Fibroblast of villous mesenchyme (primary cell): ENCODE data around the gene SMU1. TPM values are rescaled to one million over a fixed set of nuclear protein-coding genes. Genes with fewer than 3 reads are reported as not detected.
"Not testable (repeated sequence)": the region's sequence is repeated elsewhere in the genome, so short reads cannot be mapped to it uniquely, and the experiment has no call there.

Source experiments
- DNase-seq: peaks from one replicate; pipeline ENCODE4 v3.0.0-alpha.2; 2010; ENCODE audit warnings: low read depth
- H3K4me3 ChIP-seq: 2 replicates; pipeline ENCODE4 v1.5.1; 2011; ENCODE audit warnings: low read depth, mild to moderate bottlenecking, low read length
- total RNA-seq: library from RNA; depleted of rRNA; stranded (reverse); fragments of >200 nt; gene quantifications from 2 replicates; pipeline ENCODE4 v1.2.3, GENCODE V29; 2012
- TF ChIP-seq, protein P1 (sequence below): IDR thresholded peaks from 2 replicates; pipeline ENCODE4 v1.5.1; 2012; ENCODE audit warnings: low read depth, mild to moderate bottlenecking, low read length; ENCODE audit not compliant: insufficient read depth

SMU1 gene
- total RNA-seq, 1 donor = 42.7 TPM

DNA sequence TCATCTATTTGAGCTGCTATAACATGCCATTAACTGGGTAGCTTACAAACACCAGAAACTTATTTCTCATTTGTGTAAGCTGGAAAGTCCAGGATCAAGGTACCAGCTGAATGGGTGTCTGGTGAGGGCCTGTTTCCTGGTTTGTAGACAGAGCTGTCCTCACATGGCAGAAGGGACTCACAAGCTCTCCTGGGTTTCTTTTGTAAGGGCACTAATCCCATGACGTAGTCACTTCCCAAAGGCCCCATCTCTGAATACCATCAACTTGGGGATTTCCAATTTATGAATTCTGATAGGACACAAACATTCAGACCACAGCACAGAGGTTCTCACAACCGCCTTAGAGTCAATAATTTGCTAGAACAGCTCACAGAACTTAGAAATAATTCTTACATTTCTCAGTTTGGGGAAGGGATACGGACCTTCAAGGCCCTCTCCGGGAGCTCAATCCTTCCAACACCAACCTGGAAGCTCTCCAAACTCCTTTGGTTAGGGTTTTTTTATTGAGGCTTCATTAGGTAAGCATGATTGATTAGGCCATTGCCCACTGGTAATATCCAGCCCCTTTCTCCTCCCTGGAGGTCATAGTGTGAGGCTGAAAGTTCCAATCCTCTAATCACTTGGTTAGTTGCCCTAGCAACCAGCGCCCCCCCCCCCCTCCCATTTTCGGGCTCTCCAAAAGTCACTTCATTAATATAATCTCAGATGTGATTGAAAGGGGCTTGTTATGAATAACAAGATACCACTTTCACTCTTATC is 59.0 kb downstream of the SMU1 start:
- DNase-seq = no peak
- TF ChIP-seq, protein P1, sequence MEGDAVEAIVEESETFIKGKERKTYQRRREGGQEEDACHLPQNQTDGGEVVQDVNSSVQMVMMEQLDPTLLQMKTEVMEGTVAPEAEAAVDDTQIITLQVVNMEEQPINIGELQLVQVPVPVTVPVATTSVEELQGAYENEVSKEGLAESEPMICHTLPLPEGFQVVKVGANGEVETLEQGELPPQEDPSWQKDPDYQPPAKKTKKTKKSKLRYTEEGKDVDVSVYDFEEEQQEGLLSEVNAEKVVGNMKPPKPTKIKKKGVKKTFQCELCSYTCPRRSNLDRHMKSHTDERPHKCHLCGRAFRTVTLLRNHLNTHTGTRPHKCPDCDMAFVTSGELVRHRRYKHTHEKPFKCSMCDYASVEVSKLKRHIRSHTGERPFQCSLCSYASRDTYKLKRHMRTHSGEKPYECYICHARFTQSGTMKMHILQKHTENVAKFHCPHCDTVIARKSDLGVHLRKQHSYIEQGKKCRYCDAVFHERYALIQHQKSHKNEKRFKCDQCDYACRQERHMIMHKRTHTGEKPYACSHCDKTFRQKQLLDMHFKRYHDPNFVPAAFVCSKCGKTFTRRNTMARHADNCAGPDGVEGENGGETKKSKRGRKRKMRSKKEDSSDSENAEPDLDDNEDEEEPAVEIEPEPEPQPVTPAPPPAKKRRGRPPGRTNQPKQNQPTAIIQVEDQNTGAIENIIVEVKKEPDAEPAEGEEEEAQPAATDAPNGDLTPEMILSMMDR = no peak
- no peak overlapping the region for H3K4me3 ChIP-seq

DNA sequence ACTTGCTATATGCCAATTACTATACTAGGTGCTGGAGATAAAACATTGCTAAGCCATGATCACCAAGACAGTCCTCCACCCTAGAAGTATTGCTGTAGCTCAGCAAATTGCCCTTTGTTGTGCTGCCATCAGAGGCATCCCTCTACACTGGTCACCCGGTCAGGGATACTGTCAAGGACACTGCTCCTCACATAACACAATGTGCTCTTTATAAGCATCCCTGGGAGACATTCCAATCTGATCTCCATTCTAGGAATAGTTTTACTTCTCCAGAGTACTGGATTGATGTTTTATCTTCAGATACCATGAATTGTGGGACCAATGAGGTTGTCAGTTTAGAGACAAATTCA is 61.8 kb downstream of the SMU1 start:
- TF ChIP-seq, protein P1 = no peak
- no peak overlapping the region for H3K4me3 ChIP-seq
- DNase-seq = no peak

DNA sequence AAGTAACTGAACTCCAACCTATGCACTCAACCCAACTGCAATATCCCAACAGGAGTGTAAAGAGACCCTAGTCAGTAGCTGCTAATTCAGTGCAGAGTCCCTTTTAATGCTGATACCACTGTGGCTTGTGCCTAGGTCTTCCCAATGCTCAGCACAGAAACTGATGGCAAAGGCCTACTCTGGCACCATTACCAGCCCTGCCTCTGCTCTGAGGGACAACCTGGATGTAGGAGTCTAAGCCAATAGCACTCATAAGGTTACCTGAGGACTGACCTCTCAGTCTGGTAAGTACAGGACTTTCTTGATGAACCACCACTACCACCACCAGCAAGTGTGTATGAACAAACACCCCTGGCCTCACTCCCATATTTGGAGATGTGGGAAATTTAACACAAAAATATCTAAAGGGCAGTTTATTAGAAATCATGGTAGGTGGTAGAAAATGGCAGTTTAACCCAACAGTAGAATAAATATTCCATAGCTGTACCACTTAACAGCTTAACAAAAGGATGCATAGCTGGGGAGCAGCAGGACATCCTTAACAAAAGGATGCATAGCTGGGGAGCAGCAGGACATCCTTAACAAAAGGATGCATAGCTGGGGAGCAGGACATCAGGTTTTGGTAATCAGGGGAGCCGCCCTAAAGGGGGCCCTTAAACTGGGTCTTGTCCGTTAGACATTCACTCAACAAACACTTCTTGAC is 62.4 kb downstream of the SMU1 start:
- H3K4me3 ChIP-seq = no peak overlapping the region
- TF ChIP-seq, protein P1 = no peak
- no peak for DNase-seq

DNA sequence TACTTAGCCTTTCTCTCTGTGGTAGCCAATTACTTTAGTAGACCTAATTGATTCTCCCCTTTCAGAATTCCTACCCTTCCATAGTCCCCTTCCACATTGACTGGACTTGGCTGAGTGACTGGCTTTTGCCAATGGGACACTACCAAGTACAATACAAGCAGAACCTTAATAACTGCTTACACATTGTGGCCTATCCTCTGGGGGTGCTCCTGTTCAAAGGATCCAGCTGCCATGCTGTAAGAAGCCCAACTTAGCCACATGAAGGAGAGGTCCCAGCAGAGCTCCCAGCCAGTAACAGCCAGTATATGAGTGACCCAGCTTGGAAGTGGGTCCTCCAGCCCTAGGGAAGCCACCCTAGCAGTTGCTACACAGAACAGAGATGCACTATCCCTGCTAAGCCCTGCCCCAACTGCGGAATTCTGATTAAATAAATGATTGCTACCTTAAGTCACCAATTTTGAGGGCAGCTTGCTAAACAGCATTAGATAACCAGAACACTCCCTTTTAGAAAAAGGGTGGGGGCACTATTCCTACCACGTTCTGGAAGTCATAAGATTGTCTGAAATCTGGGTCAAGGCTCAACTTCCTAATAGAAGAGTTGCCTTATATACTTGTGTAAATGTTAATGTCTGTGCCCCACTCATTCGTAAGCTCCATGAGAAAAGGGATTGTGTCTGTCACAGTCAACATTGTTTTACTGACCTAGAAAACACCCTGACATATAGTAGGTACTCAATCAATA is 64.0 kb downstream of the SMU1 start:
- DNase-seq = no peak
- no peak overlapping the region for H3K4me3 ChIP-seq
- TF ChIP-seq, protein P1 = no peak

DNA sequence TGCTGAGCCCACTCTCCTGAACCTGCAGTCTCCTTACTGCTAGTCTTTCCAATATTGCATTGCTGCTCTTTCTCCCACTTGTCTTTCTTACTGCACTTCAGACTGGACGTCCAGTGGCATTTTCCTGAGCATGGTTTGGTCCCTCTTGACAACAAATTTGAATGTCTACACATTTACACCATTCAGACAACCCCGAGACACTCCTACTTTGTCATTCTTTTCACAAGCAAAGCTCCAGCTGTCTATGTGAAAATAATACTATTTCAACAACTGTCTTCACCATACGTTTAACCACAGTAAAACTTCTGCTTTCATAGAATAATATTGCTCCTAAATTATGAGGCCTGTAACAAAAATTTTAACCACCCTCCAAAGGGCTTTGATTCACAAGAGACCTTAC is 64.6 kb downstream of the SMU1 start:
- H3K4me3 ChIP-seq = no peak overlapping the region
- DNase-seq = no peak
- TF ChIP-seq, protein P1 = no peak

DNA sequence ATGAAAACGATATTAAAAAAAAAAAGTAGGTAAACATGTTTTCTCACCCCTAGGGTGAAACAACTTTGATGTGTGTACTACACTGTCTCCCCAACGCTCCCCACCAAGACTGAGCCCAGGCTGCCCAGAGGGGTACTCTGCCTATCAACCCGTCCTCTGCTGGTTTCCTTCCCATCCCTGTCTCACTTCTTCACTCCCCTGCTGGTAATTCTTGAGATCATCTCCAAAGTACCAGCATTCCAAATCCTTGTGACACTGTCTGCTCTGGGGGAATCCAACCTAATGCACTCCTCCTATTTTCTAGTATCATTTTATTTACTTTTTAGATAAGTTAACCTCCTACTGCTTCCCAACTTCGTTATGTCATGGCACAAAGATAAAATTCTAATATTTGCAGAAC is 68.7 kb downstream of the SMU1 start:
- no peak overlapping the region for H3K4me3 ChIP-seq
- TF ChIP-seq, protein P1 = no peak
- no peak for DNase-seq

DNA sequence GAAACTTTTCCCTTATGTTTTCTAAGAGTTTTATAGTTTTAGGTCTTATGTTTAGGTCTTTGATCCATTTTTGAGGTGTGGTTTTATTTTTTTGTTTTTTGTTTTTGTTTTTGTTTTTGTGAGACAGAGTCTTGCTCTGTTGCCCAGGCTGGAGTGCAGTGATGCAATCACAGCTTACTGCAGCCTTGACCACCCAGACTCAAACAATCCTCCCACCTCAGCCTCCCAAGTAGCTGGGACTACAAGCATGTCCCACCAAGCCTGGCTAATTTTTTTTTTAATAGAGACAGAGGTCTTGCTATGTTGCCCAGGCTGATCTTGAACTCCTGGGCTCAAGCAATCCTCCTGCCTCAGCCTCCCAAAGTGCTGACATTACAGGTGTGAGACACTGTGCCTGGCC is 71.1 kb downstream of the SMU1 start:
- H3K4me3 ChIP-seq, DNase-seq: not testable (repeated sequence)

DNA sequence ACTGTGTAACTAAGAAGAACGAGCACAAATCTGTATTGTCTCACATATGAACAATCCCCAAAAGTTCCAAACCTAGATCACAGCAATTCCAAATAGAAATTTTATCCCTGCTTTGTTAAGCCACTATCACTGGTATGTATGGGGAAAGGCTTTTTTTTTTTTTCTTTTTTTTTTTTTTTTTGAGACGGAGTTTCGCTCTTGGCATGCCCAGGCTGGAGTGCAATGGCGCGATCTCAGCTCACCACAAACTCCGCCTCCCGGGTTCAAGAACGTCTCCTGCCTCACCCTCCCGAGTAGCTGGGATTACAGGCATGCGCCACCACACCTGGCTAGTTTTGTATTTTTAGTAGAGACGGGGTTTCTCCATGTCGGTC is 75.8 kb downstream of the SMU1 start:
- peak overlapping the region; percentile 99 for H3K4me3 ChIP-seq
- DNase-seq = peak; percentile 18
